HepG2 (cell line): Measurements from ENCODE around the gene SSBP4. TPM values are rescaled to one million over a fixed set of nuclear protein-coding genes. Genes with fewer than 3 reads are reported as not detected.
A peak's percentile ranks its signal among the peaks of the same experiment; 100 is the strongest.

ENCODE experiments used
- CEBPZ ChIP-seq: IDR thresholded peaks from 2 replicates; pipeline ENCODE4 v1.6.1; 2012; ENCODE audit warnings: low read length, improper control_type of control experiment
- CENPX ChIP-seq: sonication (generic); formaldehyde crosslinking; IDR thresholded peaks from 2 replicates; pipeline ENCODE4 v1.9.0; 2021; ENCODE audit warnings: mild to moderate bottlenecking, missing genetic modification reagents, moderate library complexity
- IKZF5 ChIP-seq: IDR thresholded peaks from 2 replicates; pipeline ENCODE4 v1.6.1; 2018; ENCODE audit warnings: missing genetic modification reagents, mild to moderate bottlenecking, missing compliant biosample characterization
- ISL2 ChIP-seq: sonication (generic); formaldehyde crosslinking; IDR thresholded peaks from 2 replicates; pipeline ENCODE4 v1.5.0; 2020; ENCODE audit warnings: missing genetic modification reagents
- KLF16 ChIP-seq, 2 experiments: sonication (generic) in 1 of 2; formaldehyde crosslinking in 1 of 2; IDR thresholded peaks; 2 replicates each; pipeline versions ENCODE4 v1.6.1 to v1.8.0; 2016 to 2023; ENCODE audit warnings: missing genetic modification reagents in 2 of 2, missing compliant biosample characterization in 1 of 2
- PPARG ChIP-seq: conservative IDR thresholded peaks from 2 replicates; pipeline ENCODE4 v1.6.1; 2016; ENCODE audit warnings: missing biosample characterization, missing genetic modification reagents
- SOX5 ChIP-seq: IDR thresholded peaks from 2 replicates; pipeline ENCODE4 v1.6.1; 2016; ENCODE audit warnings: borderline replicate concordance
- USF2 ChIP-seq, 2 experiments: sonication (generic) in 1 of 2; formaldehyde crosslinking in 1 of 2; IDR thresholded peaks; 2 replicates each; pipeline versions ENCODE4 v1.5.1 to v1.6.1; 2011 to 2020; ENCODE audit warnings: borderline replicate concordance in 1 of 2, low read depth in 1 of 2, low read length in 1 of 2, mild to moderate bottlenecking in 1 of 2, missing genetic modification reagents in 1 of 2, moderate library complexity in 1 of 2
- YY1 ChIP-seq: IDR thresholded peaks from 2 replicates; pipeline ENCODE4 v1.6.1; 2011; ENCODE audit warnings: low read length, low read depth, moderate library complexity, mild to moderate bottlenecking; ENCODE audit not compliant: insufficient read depth, insufficient replicate concordance
- ZBTB44 ChIP-seq: sonication (generic); formaldehyde crosslinking; IDR thresholded peaks from 2 replicates; pipeline ENCODE4 v1.4.0; 2020; ENCODE audit warnings: missing genetic modification reagents
- ZKSCAN8 ChIP-seq: IDR thresholded peaks from 2 replicates; pipeline ENCODE4 v1.6.1; 2016; ENCODE audit warnings: borderline replicate concordance, missing genetic modification reagents, missing compliant biosample characterization
- ZNF18 ChIP-seq: sonication (generic); formaldehyde crosslinking; IDR thresholded peaks from 2 replicates; pipeline ENCODE4 v1.8.0; 2022; ENCODE audit warnings: mild to moderate bottlenecking, missing genetic modification reagents; ENCODE audit not compliant: insufficient replicate concordance
- ZNF350 ChIP-seq: sonication (generic); formaldehyde crosslinking; IDR thresholded peaks from 2 replicates; pipeline ENCODE4 v1.4.0; 2020; ENCODE audit warnings: mild to moderate bottlenecking, low read depth, missing genetic modification reagents, borderline replicate concordance
- ZNF567 ChIP-seq: sonication (generic); formaldehyde crosslinking; IDR thresholded peaks from 2 replicates; pipeline ENCODE4 v1.8.1; 2023; ENCODE audit warnings: mild to moderate bottlenecking, missing genetic modification reagents, borderline replicate concordance
- ZNF607 ChIP-seq: sonication (generic); formaldehyde crosslinking; IDR thresholded peaks from 2 replicates; pipeline ENCODE4 v1.5.1; 2020; ENCODE audit warnings: missing genetic modification reagents, mild to moderate bottlenecking, borderline replicate concordance
- ZNF674 ChIP-seq: sonication (generic); formaldehyde crosslinking; IDR thresholded peaks from 2 replicates; pipeline ENCODE4 v1.5.0; 2020; ENCODE audit warnings: low read depth, mild to moderate bottlenecking, missing genetic modification reagents
- ZNF878 ChIP-seq: sonication (generic); formaldehyde crosslinking; IDR thresholded peaks from 2 replicates; pipeline ENCODE4 v1.8.1; 2023; ENCODE audit warnings: mild to moderate bottlenecking, missing genetic modification reagents, moderate library complexity
- polyA plus RNA-seq, 8 experiments: library from polyadenylated mRNA; depleted of rRNA in 3 of 8; stranded (reverse) in 7 of 8; unstranded in 1 of 8; fragments of >200 nt; fragmentation: Illumina TruSeq in 4 of 8; extraction: Trizol in 4 of 8; gene quantifications; 2 replicates each; pipeline versions ENCODE4 v1.2.1 to v1.2.3, GENCODE V29; 2011 to 2016; ENCODE audit warnings: low read depth in 4 of 8, missing spikeins in 1 of 8, mixed read lengths in 1 of 8; ENCODE audit not compliant: insufficient read depth in 1 of 8
- total RNA-seq, 5 experiments: library from RNA; depleted of rRNA; stranded (reverse); fragments of >200 nt; fragmentation: Illumina TruSeq; extraction: Trizol; gene quantifications; 2 replicates each; pipeline ENCODE4 v1.2.3, GENCODE V29; 2016; ENCODE audit warnings: low read depth in 1 of 5

SSBP4 gene
- total and polyA plus RNA-seq, 2 of the 13 experiments (the other 11 are each of a cell fraction or from before 2014, with no cell fraction given): 20.8 to 39.5 TPM

- no peak for TF ChIP-seq ZNF18 (CRISPR knock-in tag)
- TF ChIP-seq ZNF350 (CRISPR knock-in tag): peak; percentile 58; the same call in 1 of the 2 replicates
- TF ChIP-seq USF2 (IDR thresholded peaks at IDR 0.05; ENCODE audit: low read depth, low read length): no peak
- TF ChIP-seq USF2 (CRISPR knock-in tag; IDR thresholded peaks at IDR 0.05; ENCODE audit: borderline replicate concordance): no peak
- TF ChIP-seq IKZF5 (CRISPR knock-in tag): peak; percentile 72; the same call in 1 of the 2 replicates
- 0 out of 2 replicates have a peak, but pooled peaks have one; percentile 17 for TF ChIP-seq SOX5 (CRISPR knock-in tag)
- peak; percentile 75 for TF ChIP-seq ZNF878 (CRISPR knock-in tag)
- TF ChIP-seq ZBTB44 (CRISPR knock-in tag): peak; percentile 24; the same call in 1 of the 2 replicates
- TF ChIP-seq ZNF674 (CRISPR knock-in tag): no peak
- no peak for TF ChIP-seq CENPX (CRISPR knock-in tag)
- no peak for TF ChIP-seq CEBPZ
- TF ChIP-seq YY1: peak; percentile 16
- TF ChIP-seq PPARG (CRISPR knock-in tag): no peak
- TF ChIP-seq KLF16 (CRISPR knock-in tag; IDR thresholded peaks at IDR 0.05): peak in 1 of 2 experiments; percentile 67; a peak in 2 of 4 replicates
- TF ChIP-seq ZKSCAN8 (CRISPR knock-in tag): peak; percentile 100
- TF ChIP-seq ZNF607 (CRISPR knock-in tag): peak; percentile 92; the same call in 1 of the 2 replicates
- TF ChIP-seq ISL2 (CRISPR knock-in tag): 0 out of 2 replicates have a peak, but pooled peaks have one; percentile 28
- TF ChIP-seq ZNF567 (CRISPR knock-in tag): peak; percentile 37; the same call in 1 of the 2 replicates
Measured at GRCh38 chr19:18417250-18418028, 1.8 kb upstream of the SSBP4 start (continued).
